Measurements from ENCODE around the gene MANSC1. TPM values are rescaled to one million over a fixed set of nuclear protein-coding genes. Genes with fewer than 3 reads are reported as not detected.

Gene MANSC1
- total RNA-seq, 2 donors from 2014 or later: 8.9 to 12.2 TPM

GRCh38 chr12:12376646-12377448 lies 26.8 kb upstream of the MANSC1 start:
- 74 to 76% methylated on average over 12 of the region's 12 CpGs for WGBS, 2 donors
- peaks cover 29% of the 10 kb centered on the region for H3K4me1 ChIP-seq
- DNase-seq: peak in 3 of 4 donors; percentile 41 to 69 (median 59)
- ATAC-seq: peak; percentile 86
- no peak overlapping the region for H3K27ac ChIP-seq
- H3K4me3 ChIP-seq: no peak overlapping the region
- no peak for TF ChIP-seq POLR2A (IDR thresholded peaks at IDR 0.05)
- TF ChIP-seq CTCF (IDR thresholded peaks at IDR 0.05): peak; percentile 50 to 94 (median 85)
- intact Hi-C loops (cut with DNase I): loop anchor here (10.0 kb wide), 1 partner anchor 328 kb away; no protein-coding TSS in a partner anchor
- H3K27me3 ChIP-seq: no peaks in the 10 kb centered on the region
- no peaks in the 10 kb centered on the region for H3K36me3 ChIP-seq (replicated peaks in 1 of 2; ENCODE audit: insufficient read depth in 1 of 2, low read depth in 2 of 2)
- no peaks in the 10 kb centered on the region for H3K9me3 ChIP-seq

DNA sequence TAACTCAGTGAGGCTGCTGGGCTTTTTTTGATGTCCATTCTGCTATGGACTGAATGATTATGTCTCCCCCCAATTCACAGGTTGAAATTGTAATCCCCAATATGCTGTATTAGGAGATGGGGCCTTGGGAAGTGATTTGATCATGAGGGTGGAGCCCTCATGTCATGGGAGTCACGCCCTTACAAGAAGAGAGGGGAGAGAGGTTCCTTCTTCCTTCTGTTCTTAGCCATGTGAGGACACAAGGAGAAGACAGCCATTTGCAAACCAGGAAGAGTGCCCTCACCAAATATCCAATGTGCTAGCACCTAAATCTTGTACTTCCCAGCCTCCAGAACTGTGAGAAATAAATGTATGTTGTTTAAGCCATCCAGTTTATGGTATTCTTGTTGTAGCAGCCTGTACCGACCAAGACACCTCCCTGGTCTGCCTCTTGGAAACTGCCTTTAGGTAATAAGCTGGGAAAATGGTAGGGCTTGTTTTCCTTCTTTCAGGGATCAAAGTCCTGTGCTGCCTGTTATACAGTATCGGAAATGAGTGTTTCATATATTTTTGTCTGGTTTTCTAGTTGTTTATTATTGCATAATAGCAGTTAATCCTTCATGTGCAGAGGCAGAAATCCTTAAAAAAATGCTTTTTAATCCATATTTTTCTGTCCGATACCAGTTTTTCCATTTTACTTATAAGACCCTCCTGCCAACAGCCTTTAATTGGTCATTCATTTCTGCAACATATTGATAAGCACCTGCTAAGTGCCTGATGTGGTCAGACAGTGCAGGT lies 23.1 kb upstream of the MANSC1 start:
- 47 to 54% methylated on average over 4 of the region's 4 CpGs for WGBS, 2 donors
- no peak for DNase-seq
- peak; percentile 44 for ATAC-seq
- H3K9me3 ChIP-seq: no peaks in the 10 kb centered on the region
- H3K36me3 ChIP-seq (replicated peaks in 1 of 2; ENCODE audit: insufficient read depth in 1 of 2, low read depth in 2 of 2): no peaks in the 10 kb centered on the region
- peaks cover 13% of the 10 kb centered on the region for H3K4me1 ChIP-seq
- H3K27ac ChIP-seq: peak overlapping the region in 3 of 4 donors; percentile 19 to 45 (median 35)
- no peak overlapping the region for H3K4me3 ChIP-seq
- no peaks in the 10 kb centered on the region for H3K27me3 ChIP-seq
- TF ChIP-seq POLR2A (IDR thresholded peaks at IDR 0.05) (no peak), CTCF (IDR thresholded peaks at IDR 0.05) (no peak)
- intact Hi-C loops (cut with DNase I): loop anchor here (5.0 to 10.0 kb wide), 2 partner anchors 199 to 332 kb away; no protein-coding TSS in a partner anchor

DNA sequence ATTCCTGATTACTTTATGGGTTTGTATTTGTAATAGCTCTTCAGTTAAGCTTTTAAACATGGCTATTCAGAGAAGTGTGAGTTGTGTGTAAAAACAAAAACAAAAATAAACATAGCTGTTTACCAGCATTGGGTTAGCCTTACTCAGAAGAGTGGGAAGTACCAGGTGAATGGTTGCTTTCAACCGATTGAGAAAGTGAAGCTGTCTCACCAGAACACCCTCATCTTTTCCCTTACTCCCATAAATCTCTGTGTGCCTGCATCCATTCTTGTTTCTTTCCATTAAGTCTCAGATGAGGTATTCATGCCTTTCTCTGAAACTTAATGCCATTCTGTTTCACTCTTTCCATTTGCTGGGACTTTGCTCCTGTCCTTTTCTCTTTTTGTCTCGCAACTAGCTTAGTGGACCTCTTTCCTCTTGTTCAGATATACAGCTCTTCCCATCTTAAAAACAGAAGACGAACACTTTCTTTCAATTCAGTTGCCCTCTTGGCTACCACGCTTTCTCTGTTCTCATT lies 17.5 kb upstream of the MANSC1 start:
- Histone ChIP-seq H3K9me3 (no peaks in the 10 kb centered on the region), H3K27ac (no peak overlapping the region), H3K4me3 (no peak overlapping the region), H3K36me3 (replicated peaks in 1 of 2; ENCODE audit: insufficient read depth in 1 of 2, low read depth in 2 of 2) (no peaks in the 10 kb centered on the region), H3K27me3 (no peaks in the 10 kb centered on the region), H3K4me1 (peaks cover 14% of the 10 kb centered on the region)
- no peak for DNase-seq
- no peak for ATAC-seq
- TF ChIP-seq POLR2A (IDR thresholded peaks at IDR 0.05): no peak
- TF ChIP-seq CTCF (IDR thresholded peaks at IDR 0.05): no peak
- WGBS, 2 donors: 97 to 98% methylated on average over 4 of the region's 4 CpGs
- intact Hi-C loops (cut with DNase I): no loop called here

- no peaks in the 10 kb centered on the region for H3K27me3 ChIP-seq
- H3K4me3 ChIP-seq: no peak overlapping the region
- no peaks in the 10 kb centered on the region for H3K9me3 ChIP-seq
- intact Hi-C loops (cut with DNase I): no loop called here
- ATAC-seq (no peak), DNase-seq (no peak)
- no peak overlapping the region for H3K27ac ChIP-seq
- H3K36me3 ChIP-seq (replicated peaks in 1 of 2; ENCODE audit: insufficient read depth in 1 of 2, low read depth in 2 of 2): no peaks in the 10 kb centered on the region
- TF ChIP-seq POLR2A (IDR thresholded peaks at IDR 0.05) (no peak), CTCF (IDR thresholded peaks at IDR 0.05) (no peak)
- peaks cover 14% of the 10 kb centered on the region for H3K4me1 ChIP-seq
- WGBS, 2 donors: 59 to 64% methylated on average over 4 of the region's 4 CpGs
These were observed 16.8 kb upstream of the MANSC1 start for GRCh38 chr12:12366701-12367481.

All from body of pancreas (tissue), 4 donors.